Stimulated activated CD8-positive, alpha-beta memory T cell treated with anti-CD3 and anti-CD28 coated beads, Interleukin-15, amount 100 ng/mL, for 48 hours (primary cell): Measurements from ENCODE around the gene LSM3.
A peak's percentile ranks its signal among the peaks of the same experiment; 100 is the strongest.

ENCODE experiments used
- DNase-seq, 2 donors: peaks; one replicate each; pipeline ENCODE4 v3.0.0-alpha.2; 2020; ENCODE audit warnings: low read depth in 2 of 2

The LSM3 gene

GRCh38 chr3:14178247-14179113, at the start of gene LSM3, which contains the start of gene XPC:
TSS of gene LSM3 (plus strand) at chr3:14178817. CDS start at chr3:14178861, 44 bp downstream.
TSS of gene XPC (minus strand) at chr3:14178601. CDS start at chr3:14178568, 33 bp downstream.
- peak; percentile 88 to 93 for DNase-seq

DNA sequence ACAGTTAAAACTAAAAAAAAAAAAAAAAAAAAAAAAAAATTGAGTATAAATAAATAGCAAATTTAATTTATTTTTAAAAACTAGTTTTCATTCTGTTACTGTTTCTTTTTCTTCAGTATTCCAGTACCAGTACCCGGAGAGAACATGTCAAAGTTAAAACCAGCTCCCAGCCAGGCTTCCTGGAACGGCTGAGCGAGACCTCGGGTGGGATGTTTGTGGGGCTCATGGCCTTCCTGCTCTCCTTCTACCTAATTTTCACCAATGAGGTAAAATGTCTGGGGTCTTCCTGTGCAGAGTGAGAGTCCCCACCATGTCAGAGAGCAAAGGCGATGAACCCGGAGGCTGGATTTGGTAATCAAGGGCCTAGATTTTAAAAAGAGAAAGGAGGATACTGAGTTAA, 49.3 kb upstream of the LSM3 start:
- no peak for DNase-seq

DNA sequence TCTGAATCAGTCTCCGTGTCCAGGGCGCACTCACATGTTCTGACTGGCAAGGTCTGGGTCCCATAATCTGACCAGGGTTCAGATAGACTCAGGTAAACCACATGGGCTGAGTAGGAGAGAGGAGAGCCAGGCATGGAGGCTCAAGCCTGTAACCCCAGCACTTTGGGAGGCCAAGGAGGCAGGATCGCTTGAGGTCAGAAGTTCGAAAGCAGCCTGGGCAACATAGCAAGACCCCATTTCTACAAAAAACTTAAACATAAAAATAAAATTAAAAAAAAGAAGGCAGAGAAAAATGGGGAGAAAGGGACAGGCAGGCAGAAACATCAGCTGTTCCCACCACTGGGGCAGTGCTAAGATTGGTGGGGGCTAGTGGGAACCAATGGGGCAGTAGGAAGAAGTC, 48.4 kb upstream of the LSM3 start:
- DNase-seq: no peak

GRCh38 chr3:14130707-14131106, 47.9 kb upstream of the LSM3 start:
- DNase-seq: no peak

DNA sequence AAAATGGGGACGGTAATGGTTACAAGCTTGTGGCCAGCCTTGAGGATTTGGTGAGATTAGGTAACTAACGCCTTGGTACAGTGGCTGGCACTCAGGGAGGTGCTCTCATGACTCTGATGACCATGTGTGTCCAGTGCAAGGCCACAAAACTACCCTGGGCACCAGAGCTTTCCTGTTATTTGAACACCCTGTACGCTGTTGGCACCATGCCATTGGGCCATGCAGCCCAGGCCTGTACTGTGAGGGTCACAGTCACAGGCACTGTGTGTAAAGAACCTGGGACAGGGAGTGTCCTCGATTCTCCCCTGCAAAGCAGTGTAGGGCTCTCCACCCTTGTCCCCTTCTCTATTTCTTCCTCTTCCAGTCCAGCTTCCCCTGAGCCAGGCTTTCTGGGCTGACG, 47.5 kb upstream of the LSM3 start:
- DNase-seq: no peak

- no peak for DNase-seq
Observed at GRCh38 chr3:14132120-14132519, 46.5 kb upstream of the LSM3 start.

DNA sequence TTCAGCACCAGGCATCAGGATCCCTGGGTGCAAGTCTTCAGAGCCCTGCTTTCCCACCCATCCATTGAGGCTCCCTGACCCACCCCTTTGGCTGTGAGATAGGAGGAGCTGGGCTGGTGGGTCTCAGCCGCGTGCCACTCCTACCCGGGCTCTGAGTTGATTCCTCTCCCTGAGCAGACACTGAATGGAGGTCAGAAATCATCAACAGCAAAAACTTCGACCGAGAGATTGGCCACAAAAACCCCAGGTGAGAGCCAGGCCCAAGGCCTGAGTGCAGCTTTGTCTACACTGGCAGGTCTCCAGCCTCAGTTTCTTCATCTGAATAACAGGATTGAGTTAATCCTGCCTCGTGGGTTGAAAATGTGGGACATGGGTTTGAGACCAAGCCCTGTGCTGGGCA, 45.9 kb upstream of the LSM3 start:
- DNase-seq: no peak

GRCh38 chr3:14133188-14133800, 45.3 kb upstream of the LSM3 start:
- no peak for DNase-seq

GRCh38 chr3:14133876-14134275, 44.7 kb upstream of the LSM3 start:
- no peak for DNase-seq

DNA sequence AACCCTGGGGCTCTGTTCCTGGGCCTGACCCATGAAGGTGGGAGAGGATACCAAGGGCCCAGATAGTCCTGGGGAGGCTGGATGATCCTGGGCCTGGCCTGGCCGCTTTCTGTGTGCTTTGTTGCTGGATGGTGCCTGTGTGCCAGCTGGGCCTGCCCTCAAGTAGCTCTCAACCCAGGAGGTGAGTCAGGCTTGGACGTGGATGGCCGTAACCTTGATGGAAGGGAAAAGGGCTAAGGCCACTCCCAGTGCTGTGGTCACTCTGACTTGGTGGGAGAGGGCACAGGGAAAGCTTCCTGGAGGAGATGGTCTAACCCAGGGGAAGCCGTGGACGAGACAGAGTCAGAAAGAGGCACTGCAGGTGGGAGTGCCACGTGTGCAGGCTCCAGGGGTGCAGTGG, 44.3 kb upstream of the LSM3 start:
- no peak for DNase-seq

- DNase-seq: no peak
Observed at GRCh38 chr3:14135581-14135980, 43.0 kb upstream of the LSM3 start.

DNA sequence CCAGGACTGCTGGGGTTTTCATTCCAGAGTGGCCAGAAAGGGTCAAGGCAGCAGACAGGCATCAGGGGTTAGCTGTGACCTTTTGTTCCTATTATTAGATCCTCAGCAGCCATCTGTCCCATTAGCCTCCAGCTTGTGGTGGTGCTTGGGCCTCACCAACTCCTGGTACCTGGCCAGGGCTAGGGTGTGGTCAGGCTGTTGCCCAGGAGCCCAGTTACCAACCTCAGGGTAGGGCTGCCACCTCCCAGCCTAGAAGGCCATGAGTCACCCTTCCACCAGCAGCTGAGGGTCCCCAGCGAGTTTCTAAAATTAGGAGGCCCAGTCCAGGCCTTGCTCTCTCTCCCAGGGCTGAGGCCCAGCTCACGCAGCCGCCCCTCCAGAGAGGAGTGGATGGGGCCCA, 41.6 kb upstream of the LSM3 start:
- DNase-seq: no peak

DNA sequence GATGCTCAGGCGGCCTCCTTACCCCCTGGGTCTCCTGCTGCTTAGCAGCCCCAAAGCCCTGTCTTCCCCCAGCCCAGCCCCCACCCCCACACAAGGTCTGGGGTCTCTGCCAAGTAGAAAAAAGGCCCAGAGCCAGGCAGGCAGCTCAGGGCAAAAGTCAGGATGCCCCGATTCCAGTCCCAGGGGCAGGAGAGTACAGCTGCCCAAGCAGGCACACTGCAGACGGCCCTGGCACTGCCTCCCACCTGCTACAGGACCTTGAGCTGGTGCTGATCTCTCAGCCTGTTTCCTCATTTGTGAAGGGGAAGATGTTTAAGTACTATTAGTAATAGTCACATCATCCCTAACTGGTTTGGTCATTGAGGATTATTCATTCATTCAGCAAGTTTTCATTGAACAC, 41.2 kb upstream of the LSM3 start:
- no peak for DNase-seq

GRCh38 chr3:14138109-14138877, 40.3 kb upstream of the LSM3 start:
- no peak for DNase-seq

- DNase-seq: no peak
Observed at GRCh38 chr3:14138878-14139655, 39.5 kb upstream of the LSM3 start.

GRCh38 chr3:14139771-14140170, 38.8 kb upstream of the LSM3 start:
- DNase-seq: no peak

GRCh38 chr3:14140668-14141067, 37.9 kb upstream of the LSM3 start:
- DNase-seq: no peak

GRCh38 chr3:14141144-14141543, 37.5 kb upstream of the LSM3 start:
- DNase-seq: no peak

- no peak for DNase-seq
Observed at GRCh38 chr3:14141602-14142341, 36.8 kb upstream of the LSM3 start.

GRCh38 chr3:14142567-14143270, 35.9 kb upstream of the LSM3 start:
- DNase-seq: peak in 1 of 2 donors; percentile 44
